A549 (cell line): ENCODE results near the gene STX16. TPM values are rescaled to one million over a fixed set of nuclear protein-coding genes. Genes with fewer than 3 reads are reported as not detected.

Experiments used
- ATAC-seq, 2 experiments: fragments of 200-7000 bp in 1 of 2; fragments of >200 bp in 1 of 2; cut with Nextera tagmentation in 1 of 2; cut with Tn5 transposase in 1 of 2; 3 replicates each; pipeline versions ENCODE4 v1.8.0 to v1.9.1; 2018 to 2020; ENCODE audit warnings: mild to moderate bottlenecking in 1 of 2, moderate library complexity in 1 of 2
- CTCF ChIA-PET: fragments of 300-600 bp; sonication (Branson Sonifier 250); formaldehyde crosslinking; extraction: SDS; loops from one replicate; lab custom pipeline; 2021; ENCODE audit warnings: antibody characterized with exemption, inconsistent platforms; lab: Yijun Ruan, JAX
- POLR2A ChIA-PET: fragments of 350-600 bp; formaldehyde crosslinking; extraction: SDS; loops from one replicate; lab custom pipeline; 2021; ENCODE audit warnings: antibody characterized with exemption, inconsistent platforms; lab: Yijun Ruan, JAX
- DNase-seq, 2 experiments: peaks; one replicate each; pipeline versions ENCODE4 v3.0.0 to v3.0.0-alpha.2; 2011 to 2016; ENCODE audit warnings: low read depth in 1 of 2, low spot score in 1 of 2
- FAIRE-seq: peaks from 2 replicates; lab custom pipeline; 2011; peaks lifted over from hg19 to GRCh38; lab: Jason Lieb, UNC
- H3K27ac ChIP-seq, 2 experiments: fragments of >200 bp; sonication (Bioruptor Twin); formaldehyde crosslinking; 3 replicates each; pipeline ENCODE4 v1.5.1; 2016 to 2017
- H3K4me1 ChIP-seq: fragments of >200 bp; sonication (Bioruptor Twin); formaldehyde crosslinking; 3 replicates; pipeline ENCODE4 v1.6.1; 2016
- H3K4me2 ChIP-seq: fragments of >200 bp; sonication (Bioruptor Twin); formaldehyde crosslinking; 3 replicates; pipeline ENCODE4 v1.6.1; 2016
- H3K4me3 ChIP-seq: fragments of >200 bp; sonication (Bioruptor Twin); formaldehyde crosslinking; 3 replicates; pipeline ENCODE4 v1.5.1; 2016
- H3K9me3 ChIP-seq: fragments of >200 bp; sonication (Bioruptor Twin); formaldehyde crosslinking; 3 replicates; pipeline ENCODE4 v1.6.1; 2016
- BCL3 ChIP-seq: fragments of >200 bp; sonication (Bioruptor Twin); formaldehyde crosslinking; IDR thresholded peaks from 3 replicates; pipeline ENCODE4 v1.6.1; 2016
- BHLHE40 ChIP-seq: IDR thresholded peaks from 2 replicates; pipeline ENCODE4 v1.6.1; 2012; ENCODE audit warnings: low read depth, low read length, inconsistent platforms
- CBX8 ChIP-seq: fragments of 200-600 bp; sonication (generic); IDR thresholded peaks from 2 replicates; pipeline ENCODE4 v1.6.1; 2016
- CEBPB ChIP-seq, 2 experiments: fragments of >200 bp in 1 of 2; sonication (Bioruptor Twin) in 1 of 2; formaldehyde crosslinking in 1 of 2; IDR thresholded peaks; 2 replicates each; pipeline ENCODE4 v1.6.1; 2012 to 2016
- CHD2 ChIP-seq: fragments of 150-350 bp; IDR thresholded peaks from 2 replicates; pipeline ENCODE4 v1.6.1; 2014; ENCODE audit warnings: low read length; ENCODE audit not compliant: partially characterized antibody
- EHMT2 ChIP-seq: fragments of 200-600 bp; sonication (generic); IDR thresholded peaks from 2 replicates; pipeline ENCODE4 v1.6.1; 2016; ENCODE audit warnings: antibody characterized with exemption, low read depth, mild to moderate bottlenecking, moderate library complexity
- ESRRA ChIP-seq: fragments of 150-350 bp; IDR thresholded peaks from 2 replicates; pipeline ENCODE4 v1.6.1; 2014; ENCODE audit warnings: mild to moderate bottlenecking, low read length, borderline replicate concordance
- FOSB ChIP-seq: fragments of 250-450 bp; sonication (Bioruptor Pico); IDR thresholded peaks from 2 replicates; pipeline ENCODE4 v1.5.0; 2020; ENCODE audit warnings: mild to moderate bottlenecking, moderate library complexity
- HDAC2 ChIP-seq: fragments of 200-600 bp; sonication (generic); IDR thresholded peaks from 2 replicates; pipeline ENCODE4 v1.6.1; 2016
- HES2 ChIP-seq: fragments of >200 bp; sonication (Bioruptor Twin); formaldehyde crosslinking; IDR thresholded peaks from 2 replicates; pipeline ENCODE4 v1.6.1; 2016
- HOXA7 ChIP-seq: fragments of 250-450 bp; sonication (Bioruptor Pico); IDR thresholded peaks from 2 replicates; pipeline ENCODE4 v1.5.0; 2020; ENCODE audit warnings: mild to moderate bottlenecking, moderate library complexity
- HOXB5 ChIP-seq: fragments of 250-450 bp; sonication (Bioruptor Pico); IDR thresholded peaks from 2 replicates; pipeline ENCODE4 v1.5.0; 2020; ENCODE audit warnings: mild to moderate bottlenecking, moderate library complexity
- JUN ChIP-seq, 2 experiments: fragments of >200 bp; sonication (Bioruptor Twin); formaldehyde crosslinking; IDR thresholded peaks; 2 replicates in 1 of 2; 3 replicates in 1 of 2; pipeline ENCODE4 v1.6.1; 2016 to 2017
- JUNB ChIP-seq: fragments of >200 bp; sonication (Bioruptor Twin); formaldehyde crosslinking; IDR thresholded peaks from 2 replicates; pipeline ENCODE4 v1.6.1; 2016
- NFE2L2 ChIP-seq: fragments of 150-350 bp; conservative IDR thresholded peaks from 2 replicates; pipeline ENCODE4 v1.6.1; 2014; ENCODE audit warnings: low read length
- PHF8 ChIP-seq: fragments of 200-600 bp; sonication (generic); IDR thresholded peaks from 2 replicates; pipeline ENCODE4 v1.6.1; 2016; ENCODE audit warnings: low read depth, mild to moderate bottlenecking, antibody characterized with exemption, moderate library complexity, borderline replicate concordance
- RAD21 ChIP-seq, 2 experiments: fragments of >200 bp in 1 of 2; sonication (Bioruptor Twin) in 1 of 2; formaldehyde crosslinking in 1 of 2; IDR thresholded peaks in 1 of 2; conservative IDR thresholded peaks in 1 of 2; 2 replicates in 1 of 2; 3 replicates in 1 of 2; pipeline ENCODE4 v1.6.1; 2012 to 2018; ENCODE audit warnings: inconsistent platforms in 1 of 2
- RARB ChIP-seq: fragments of 250-450 bp; sonication (Bioruptor Pico); IDR thresholded peaks from 2 replicates; pipeline ENCODE4 v1.8.0; 2021; ENCODE audit warnings: mild to moderate bottlenecking, moderate library complexity
- REST ChIP-seq: fragments of 200-600 bp; sonication (generic); IDR thresholded peaks from 2 replicates; pipeline ENCODE4 v1.6.1; 2016; ENCODE audit warnings: antibody characterized with exemption, mild to moderate bottlenecking, moderate library complexity
- RFX5 ChIP-seq: fragments of 450-650 bp; IDR thresholded peaks from 2 replicates; pipeline ENCODE4 v1.7.1; 2014; ENCODE audit warnings: antibody characterized with exemption, mild to moderate bottlenecking, moderate library complexity
- RNF2 ChIP-seq: fragments of 200-600 bp; sonication (generic); IDR thresholded peaks from 2 replicates; pipeline ENCODE4 v1.6.1; 2016; ENCODE audit warnings: low read depth, mild to moderate bottlenecking, antibody characterized with exemption, moderate library complexity, borderline replicate concordance
- SREBF2 ChIP-seq: fragments of 450-650 bp; IDR thresholded peaks from 2 replicates; pipeline ENCODE4 v1.6.1; 2014; ENCODE audit warnings: mild to moderate bottlenecking, moderate library complexity
- TP53 ChIP-seq: fragments of 250-450 bp; sonication (Bioruptor Pico); IDR thresholded peaks from 2 replicates; pipeline ENCODE4 v1.5.0; 2021; ENCODE audit warnings: mild to moderate bottlenecking, moderate library complexity
- ZFP36 ChIP-seq: fragments of 450-650 bp; IDR thresholded peaks from 2 replicates; pipeline ENCODE4 v1.6.1; 2014; ENCODE audit warnings: borderline replicate concordance; ENCODE audit not compliant: partially characterized antibody
- ZSCAN20 ChIP-seq: fragments of 250-450 bp; sonication (Bioruptor Pico); IDR thresholded peaks from 2 replicates; pipeline ENCODE4 v1.8.0; 2022; ENCODE audit warnings: mild to moderate bottlenecking, moderate library complexity
- WGBS: methylation state at CpG from one replicate; pipeline ENCODE4 v1.1.6; 2017; ENCODE audit errors: missing lambda C conversion rate; 5-methylcytosine and 5-hydroxymethylcytosine counted together
- polyA plus RNA-seq, 4 experiments: library from polyadenylated mRNA; depleted of rRNA in 3 of 4; stranded (reverse); fragments of >200 nt; fragmentation: RNase III in 1 of 4; extraction: RNeasy Plus Mini Kit Qiagen cat#74134 plus additional on column Dnase treatment in 1 of 4; gene quantifications; 2 replicates in 3 of 4; 3 replicates in 1 of 4; pipeline ENCODE4 v1.2.3, GENCODE V29; 2011 to 2017

The STX16 gene
- polyA plus RNA-seq, 2 of the 4 experiments (the other 2 are of a cell fraction): 68.5 to 71.6 TPM

- ChIA-PET POLR2A (no interaction called here), CTCF (interaction anchor here (0.9 to 2.3 kb wide), 2 partner anchors 24 to 26 kb away, joined by 3 to 9 read pairs; partner anchors contain the start of gene STX16)
- DNase-seq (no peak), ATAC-seq (no peak), FAIRE-seq (no peak)
- Histone ChIP-seq H3K9me3 (no peaks in the 10 kb centered on the region), H3K4me1 (peaks cover 28% of the 10 kb centered on the region), H3K4me3 (no peak overlapping the region), H3K4me2 (peak overlapping the region; percentile 75; the same call in 2 of the 3 replicates), H3K27ac (peak overlapping the region; percentile 95 to 97)
- no peak for TF ChIP-seq CBX8
- no peak for TF ChIP-seq HES2
- TF ChIP-seq SREBF2: no peak
- no peak for TF ChIP-seq RNF2
- TF ChIP-seq ZSCAN20 (CRISPR knock-in tag): no peak
- TF ChIP-seq CHD2: no peak
- 87% methylated on average over 10 of the region's 10 CpGs for WGBS
Observed at GRCh38 chr20:58624687-58625086, 26.4 kb upstream of the STX16 start.

GRCh38 chr20:58625585-58625984 lies 25.5 kb upstream of the STX16 start:
- no peak for ATAC-seq
- H3K27ac ChIP-seq: peak overlapping the region; percentile 95 to 97; a peak in 4 of 6 replicates
- DNase-seq: no peak
- no peak for TF ChIP-seq RFX5
- no peak for TF ChIP-seq HOXB5 (CRISPR knock-in tag)
- TF ChIP-seq TP53 (CRISPR knock-in tag): no peak
- TF ChIP-seq NFE2L2: no peak
- no peak for TF ChIP-seq RARB (CRISPR knock-in tag)
- no peak for TF ChIP-seq BHLHE40
- no peak for TF ChIP-seq ZFP36
- no peak for TF ChIP-seq HOXA7
- TF ChIP-seq ESRRA: no peak
- WGBS: 92% methylated on average over 6 of the region's 6 CpGs
- no peak overlapping the region for H3K4me2 ChIP-seq
- no peaks in the 10 kb centered on the region for H3K9me3 ChIP-seq
- peaks cover 37% of the 10 kb centered on the region for H3K4me1 ChIP-seq
- H3K4me3 ChIP-seq: no peak overlapping the region
- no peak for FAIRE-seq
- ChIA-PET CTCF (interaction anchor here (0.6 to 2.3 kb wide), 5 partner anchors 12 to 841 kb away, joined by 3 to 9 read pairs (median 4); partner anchors contain the start of gene STX16), POLR2A (no interaction called here)

GRCh38 chr20:58626051-58626450 lies 25.0 kb upstream of the STX16 start:
- no peaks in the 10 kb centered on the region for H3K9me3 ChIP-seq
- ATAC-seq (no peak), DNase-seq (no peak), FAIRE-seq (no peak)
- H3K4me2 ChIP-seq: no peak overlapping the region
- no peak overlapping the region for H3K4me3 ChIP-seq
- WGBS: 79% methylated on average over 4 of the region's 4 CpGs
- POLR2A ChIA-PET: no interaction called here
- no peak for TF ChIP-seq EHMT2
- H3K27ac ChIP-seq: peak overlapping the region in 1 of 2 experiments; percentile 97; a peak in 3 of 6 replicates
- peaks cover 40% of the 10 kb centered on the region for H3K4me1 ChIP-seq
- CTCF ChIA-PET: interaction anchor here (0.6 to 2.3 kb wide), 5 partner anchors 12 to 841 kb away, joined by 3 to 9 read pairs (median 4); partner anchors contain the start of gene STX16

GRCh38 chr20:58627212-58628072 lies 23.6 kb upstream of the STX16 start:
- Histone ChIP-seq H3K9me3 (no peaks in the 10 kb centered on the region), H3K4me2 (no peak overlapping the region), H3K4me3 (no peak overlapping the region), H3K4me1 (peaks cover 40% of the 10 kb centered on the region), H3K27ac (peak overlapping the region in 1 of 2 experiments; percentile 97; a peak in 2 of 6 replicates)
- DNase-seq (no peak), ATAC-seq (no peak), FAIRE-seq (no peak)
- 89% methylated on average over 11 of the region's 11 CpGs for WGBS
- ChIA-PET CTCF (interaction anchor here (0.6 to 2.3 kb wide), 4 partner anchors 23 to 1408 kb away, joined by 3 to 9 read pairs (median 5); partner anchors contain the start of gene STX16), POLR2A (no interaction called here)
- no peak for TF ChIP-seq HDAC2
- no peak for TF ChIP-seq JUNB
- TF ChIP-seq JUN (IDR thresholded peaks at IDR 0.05): no peak
- TF ChIP-seq REST: no peak
- TF ChIP-seq SREBF2: no peak
- TF ChIP-seq FOSB (CRISPR knock-in tag): no peak
- no peak for TF ChIP-seq RAD21 (conservative IDR thresholded peaks at IDR 0.05 in 1 of 2, IDR thresholded peaks at IDR 0.05 in 1 of 2)
- TF ChIP-seq BCL3: no peak
- TF ChIP-seq PHF8: no peak
- no peak for TF ChIP-seq TP53 (CRISPR knock-in tag)
- TF ChIP-seq CEBPB (IDR thresholded peaks at IDR 0.05): no peak
